ENCODE results near the gene VPS35.

The VPS35 gene

GRCh38 chr16:46606231-46606630 is 82.7 kb downstream of the VPS35 start:
- no peak for DNase-seq

Data from CD4-positive, alpha-beta T cell treated with Interleukin-17A for 1 hour (primary cell).